HL-60/S4 treated with retinoic acid at 250 ng/mL for 4 days and 3 days (cell line): ENCODE results near the gene VARS2.

ENCODE experiments used
- in situ Hi-C: fragments of 300-500 bp; cut with MboI; formaldehyde crosslinking; loops from 2 replicates; pipeline ENCODE4 v1.7.0; 2022; ENCODE audit warnings: low sequenced_read_pairs

The VARS2 gene

GRCh38 chr6:30884521-30885480 lies 29.2 kb upstream of the VARS2 start:
- in situ Hi-C loops: no loop called here

- in situ Hi-C loops: no loop called here
These were observed 28.5 kb upstream of the VARS2 start for GRCh38 chr6:30885481-30885998.

GRCh38 chr6:30885999-30886896 lies 27.8 kb upstream of the VARS2 start:
- in situ Hi-C loops: no loop called here

- in situ Hi-C loops: no loop called here
These were observed 27.2 kb upstream of the VARS2 start for GRCh38 chr6:30886897-30887255.

- in situ Hi-C loops: no loop called here
These were observed 25.9 kb upstream of the VARS2 start for GRCh38 chr6:30887901-30888815.

GRCh38 chr6:30888816-30889495 lies 25.1 kb upstream of the VARS2 start:
- in situ Hi-C loops: no loop called here

GRCh38 chr6:30889496-30889885 lies 24.5 kb upstream of the VARS2 start:
- in situ Hi-C loops: no loop called here

- in situ Hi-C loops: no loop called here
These were observed 24.0 kb upstream of the VARS2 start for GRCh38 chr6:30889921-30890645.

- in situ Hi-C loops: no loop called here
These were observed 23.2 kb upstream of the VARS2 start for GRCh38 chr6:30890646-30891449.

- in situ Hi-C loops: no loop called here
These were observed 22.7 kb upstream of the VARS2 start for GRCh38 chr6:30891450-30891723.

GRCh38 chr6:30891816-30892538 lies 22.1 kb upstream of the VARS2 start:
- in situ Hi-C loops: no loop called here

GRCh38 chr6:30893001-30893591 lies 20.9 kb upstream of the VARS2 start:
- in situ Hi-C loops: no loop called here

GRCh38 chr6:30893666-30894065 lies 20.4 kb upstream of the VARS2 start:
- in situ Hi-C loops: no loop called here

GRCh38 chr6:30894381-30894780 lies 19.7 kb upstream of the VARS2 start:
- in situ Hi-C loops: no loop called here

- in situ Hi-C loops: no loop called here
These were observed 19.1 kb upstream of the VARS2 start for GRCh38 chr6:30894935-30895334.

GRCh38 chr6:30895343-30895742 lies 18.7 kb upstream of the VARS2 start:
- in situ Hi-C loops: no loop called here

- in situ Hi-C loops: no loop called here
These were observed 17.5 kb upstream of the VARS2 start for GRCh38 chr6:30896541-30896940.

GRCh38 chr6:30897882-30898281 lies 16.2 kb upstream of the VARS2 start:
- in situ Hi-C loops: no loop called here
